DOHH2 (cell line): ENCODE measurements around the gene PPA1.

ENCODE experiments used
- H3F3A ChIP-seq: fragments of 200-600 bp; sonication (generic), shearing (Covaris generic); 2 replicates; pipeline ENCODE4 v1.6.0; 2016; ENCODE audit warnings: antibody characterized with exemption, mild to moderate bottlenecking; ENCODE audit not compliant: control insufficient read depth, insufficient read depth
- H3K27ac ChIP-seq: fragments of 200-600 bp; sonication (generic); 2 replicates; pipeline ENCODE4 v1.5.1; 2014; ENCODE audit warnings: low read depth, mild to moderate bottlenecking, low read length, moderate library complexity
- H3K27me3 ChIP-seq: fragments of 200-600 bp; sonication (generic); 2 replicates; pipeline ENCODE4 v1.6.1; 2014; ENCODE audit warnings: mild to moderate bottlenecking, low read length, mixed read lengths; ENCODE audit not compliant: control insufficient read depth
- H3K36me3 ChIP-seq: fragments of 200-600 bp; sonication (generic); 2 replicates; pipeline ENCODE4 v1.6.1; 2014; ENCODE audit warnings: mild to moderate bottlenecking, low read length, moderate library complexity, mixed read lengths; ENCODE audit not compliant: control insufficient read depth
- H3K4me1 ChIP-seq: fragments of 200-600 bp; sonication (generic); 2 replicates; pipeline ENCODE4 v1.6.1; 2014; ENCODE audit warnings: mild to moderate bottlenecking, low read length, mixed read lengths; ENCODE audit not compliant: control insufficient read depth
- H3K4me2 ChIP-seq: fragments of 200-600 bp; sonication (generic); 2 replicates; pipeline ENCODE4 v1.6.0; 2014; ENCODE audit warnings: mild to moderate bottlenecking, low read length, moderate library complexity
- H3K4me3 ChIP-seq: fragments of 200-600 bp; sonication (generic); 2 replicates; pipeline ENCODE4 v1.5.1; 2014; ENCODE audit warnings: mild to moderate bottlenecking, low read length, mixed read lengths
- H3K79me2 ChIP-seq: fragments of 200-600 bp; sonication (generic); 2 replicates; pipeline ENCODE4 v1.6.1; 2014; ENCODE audit warnings: mild to moderate bottlenecking, low read length, mixed read lengths; ENCODE audit not compliant: control insufficient read depth
- H3K9me2 ChIP-seq: fragments of 200-600 bp; sonication (generic); replicated peaks from 2 replicates; pipeline ENCODE4 v1.6.1; 2014; ENCODE audit warnings: mild to moderate bottlenecking, low read length, mixed read lengths; ENCODE audit not compliant: control insufficient read depth
- H3K9me3 ChIP-seq: fragments of 200-600 bp; sonication (generic); 2 replicates; pipeline ENCODE4 v1.6.1; 2014; ENCODE audit warnings: antibody characterized with exemption, low read length, mixed read lengths; ENCODE audit not compliant: control insufficient read depth, insufficient read depth
- H4K20me1 ChIP-seq: fragments of 200-600 bp; sonication (generic); 2 replicates; pipeline ENCODE4 v1.6.0; 2014; ENCODE audit warnings: low read depth, mild to moderate bottlenecking, antibody characterized with exemption, low read length, moderate library complexity; ENCODE audit not compliant: control insufficient read depth, insufficient read depth
- CTCF ChIP-seq: fragments of 200-600 bp; sonication (generic); IDR thresholded peaks from one replicate; pipeline ENCODE4 v1.5.1; 2014; ENCODE audit warnings: antibody characterized with exemption, mild to moderate bottlenecking, low read depth, low read length; ENCODE audit not compliant: poor library complexity, severe bottlenecking
- EZH2phosphoT487 ChIP-seq: fragments of 200-600 bp; sonication (generic); IDR thresholded peaks from 2 replicates; pipeline ENCODE4 v1.6.1; 2017; ENCODE audit warnings: borderline replicate concordance, mild to moderate bottlenecking, antibody characterized with exemption, low read length, moderate library complexity, mixed read lengths

Gene PPA1

GRCh38 chr10:70212879-70213278 is 20.4 kb downstream of the PPA1 start:
- no peaks in the 10 kb centered on the region for H3K9me2 ChIP-seq
- peaks cover 99% of the 10 kb centered on the region for H3K36me3 ChIP-seq
- no peaks in the 10 kb centered on the region; the same call in 1 of the 2 replicates for H4K20me1 ChIP-seq
- H3K4me1 ChIP-seq: no peaks in the 10 kb centered on the region
- no peak for TF ChIP-seq EZH2phosphoT487
- TF ChIP-seq CTCF: no peak
- no peak overlapping the region for H3K27ac ChIP-seq
- peaks cover 9% of the 10 kb centered on the region for H3K79me2 ChIP-seq
- H3F3A ChIP-seq: peaks cover 12% of the 10 kb centered on the region; the same call in 1 of the 2 replicates
- no peaks in the 10 kb centered on the region for H3K27me3 ChIP-seq
- H3K4me3 ChIP-seq: no peak overlapping the region
- no peak overlapping the region for H3K4me2 ChIP-seq
- no peaks in the 10 kb centered on the region for H3K9me3 ChIP-seq

DNA sequence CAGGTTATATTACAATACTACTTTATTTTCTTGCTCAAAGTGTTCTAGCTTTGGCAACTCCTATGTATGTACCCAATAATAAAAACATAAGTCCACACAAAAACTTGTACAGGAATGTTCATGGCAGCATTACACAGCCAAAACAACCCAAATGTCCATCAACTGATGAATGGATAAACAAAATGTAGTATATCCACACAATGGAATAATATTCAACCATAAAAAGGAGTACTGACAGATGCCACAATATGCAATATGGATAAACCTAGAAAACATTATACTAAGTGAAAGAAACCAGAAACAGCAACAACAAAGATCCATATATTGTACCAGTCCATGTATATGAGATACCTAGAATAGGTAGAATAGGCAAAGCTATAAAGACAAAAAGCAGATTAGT is 21.0 kb downstream of the PPA1 start:
- Histone ChIP-seq H3K79me2 (peaks cover 4% of the 10 kb centered on the region), H3K9me2 (no peaks in the 10 kb centered on the region), H3K4me2 (no peak overlapping the region), H3K27me3 (no peaks in the 10 kb centered on the region), H3K27ac (no peak overlapping the region), H3F3A (peaks cover 12% of the 10 kb centered on the region; the same call in 1 of the 2 replicates), H3K4me3 (no peak overlapping the region), H3K9me3 (no peaks in the 10 kb centered on the region), H4K20me1 (no peaks in the 10 kb centered on the region; the same call in 1 of the 2 replicates), H3K4me1 (no peaks in the 10 kb centered on the region), H3K36me3 (peaks cover 99% of the 10 kb centered on the region)
- no peak for TF ChIP-seq CTCF
- no peak for TF ChIP-seq EZH2phosphoT487

- no peak for TF ChIP-seq CTCF
- TF ChIP-seq EZH2phosphoT487: no peak
- no peaks in the 10 kb centered on the region for H3K27me3 ChIP-seq
- H3K4me3 ChIP-seq: no peak overlapping the region
- no peaks in the 10 kb centered on the region for H3K9me2 ChIP-seq
- H3F3A ChIP-seq: peaks cover 10% of the 10 kb centered on the region; the same call in 1 of the 2 replicates
- H3K79me2 ChIP-seq: no peaks in the 10 kb centered on the region
- no peak overlapping the region for H3K27ac ChIP-seq
- peaks cover 89% of the 10 kb centered on the region for H3K36me3 ChIP-seq
- H3K4me2 ChIP-seq: no peak overlapping the region
- no peaks in the 10 kb centered on the region; the same call in 1 of the 2 replicates for H4K20me1 ChIP-seq
- no peaks in the 10 kb centered on the region for H3K4me1 ChIP-seq
- H3K9me3 ChIP-seq: no peaks in the 10 kb centered on the region
Observed at GRCh38 chr10:70206762-70207161, 26.5 kb downstream of the PPA1 start.

GRCh38 chr10:70201105-70201504 is 32.1 kb downstream of the PPA1 start:
- Histone ChIP-seq H3K4me2 (no peak overlapping the region), H3K9me2 (no peaks in the 10 kb centered on the region), H3K4me3 (no peak overlapping the region), H3K27me3 (no peaks in the 10 kb centered on the region), H3K79me2 (no peaks in the 10 kb centered on the region), H3K27ac (no peak overlapping the region), H3K4me1 (no peaks in the 10 kb centered on the region), H3K9me3 (no peaks in the 10 kb centered on the region), H3F3A (peaks cover 10% of the 10 kb centered on the region; the same call in 1 of the 2 replicates), H3K36me3 (peaks cover 75% of the 10 kb centered on the region), H4K20me1 (no peaks in the 10 kb centered on the region)
- no peak for TF ChIP-seq CTCF
- no peak for TF ChIP-seq EZH2phosphoT487
